ENCODE data around the gene SELP.
"Not testable (repeated sequence)": the region's sequence is repeated elsewhere in the genome, so short reads cannot be mapped to it uniquely, and the experiment has no call there.

GRCh38 chr1:169667227-169667639 is 37.3 kb upstream of the SELP start:
- TF ChIP-seq EZH2 (IDR thresholded peaks at IDR 0.05; ENCODE audit: low read length): not testable (repeated sequence)
- TF ChIP-seq, protein P1, sequence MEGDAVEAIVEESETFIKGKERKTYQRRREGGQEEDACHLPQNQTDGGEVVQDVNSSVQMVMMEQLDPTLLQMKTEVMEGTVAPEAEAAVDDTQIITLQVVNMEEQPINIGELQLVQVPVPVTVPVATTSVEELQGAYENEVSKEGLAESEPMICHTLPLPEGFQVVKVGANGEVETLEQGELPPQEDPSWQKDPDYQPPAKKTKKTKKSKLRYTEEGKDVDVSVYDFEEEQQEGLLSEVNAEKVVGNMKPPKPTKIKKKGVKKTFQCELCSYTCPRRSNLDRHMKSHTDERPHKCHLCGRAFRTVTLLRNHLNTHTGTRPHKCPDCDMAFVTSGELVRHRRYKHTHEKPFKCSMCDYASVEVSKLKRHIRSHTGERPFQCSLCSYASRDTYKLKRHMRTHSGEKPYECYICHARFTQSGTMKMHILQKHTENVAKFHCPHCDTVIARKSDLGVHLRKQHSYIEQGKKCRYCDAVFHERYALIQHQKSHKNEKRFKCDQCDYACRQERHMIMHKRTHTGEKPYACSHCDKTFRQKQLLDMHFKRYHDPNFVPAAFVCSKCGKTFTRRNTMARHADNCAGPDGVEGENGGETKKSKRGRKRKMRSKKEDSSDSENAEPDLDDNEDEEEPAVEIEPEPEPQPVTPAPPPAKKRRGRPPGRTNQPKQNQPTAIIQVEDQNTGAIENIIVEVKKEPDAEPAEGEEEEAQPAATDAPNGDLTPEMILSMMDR (optimal IDR thresholded peaks at IDR 0.05 in 1 of 3, IDR thresholded peaks at IDR 0.05 in 1 of 3, conservative IDR thresholded peaks at IDR 0.05 in 1 of 3; ENCODE audit: extremely low read depth in 1 of 3, insufficient read depth in 2 of 3, low read length in 3 of 3): not testable (repeated sequence)
